Esophagus squamous epithelium (tissue), 5 donors: Measurements from ENCODE around the gene PRR36. TPM values are rescaled to one million over a fixed set of nuclear protein-coding genes. Genes with fewer than 3 reads are reported as not detected.

Experiments used
- DNase-seq: peaks from one replicate; lab custom pipeline; 2025; lab: John Stamatoyannopoulos, UW
- H3K27ac ChIP-seq, 4 donors: fragments of 200-600 bp; sonication (generic); one replicate each; pipeline ENCODE4 v1.5.1; 2016 to 2019; ENCODE audit warnings: mild to moderate bottlenecking in 1 of 4
- H3K27me3 ChIP-seq, 4 donors: fragments of 200-600 bp; sonication (generic); 1 replicate in 3 of 4; 2 replicates in 1 of 4; pipeline versions ENCODE4 v1.5.1 to v1.6.0; 2017 to 2021; ENCODE audit warnings: antibody characterized with exemption in 1 of 4
- H3K36me3 ChIP-seq, 3 donors: fragments of 200-600 bp; sonication (generic); one replicate each; pipeline ENCODE4 v1.5.1; 2016 to 2019
- H3K4me1 ChIP-seq, 3 donors: fragments of 200-600 bp; sonication (generic); one replicate each; pipeline ENCODE4 v1.5.1; 2017 to 2019
- H3K4me3 ChIP-seq, 4 donors: fragments of 200-600 bp; sonication (generic); 1 replicate in 3 of 4; 2 replicates in 1 of 4; pipeline ENCODE4 v1.5.1; 2016 to 2019; ENCODE audit warnings: mild to moderate bottlenecking in 2 of 4, moderate library complexity in 1 of 4
- H3K9me3 ChIP-seq, 3 donors: fragments of 200-600 bp; sonication (generic); one replicate each; pipeline ENCODE4 v1.5.1; 2016 to 2019
- CTCF ChIP-seq, 6 experiments: fragments of 450-650 bp in 4 of 6; fragments of 200-600 bp in 2 of 6; sonication (generic) in 2 of 6; IDR thresholded peaks; one replicate each; pipeline ENCODE4 v1.5.1; 2016 to 2019; ENCODE audit warnings: antibody characterized with exemption in 6 of 6, mild to moderate bottlenecking in 4 of 6, moderate library complexity in 4 of 6
- POLR2A ChIP-seq, 4 donors: fragments of 450-650 bp; IDR thresholded peaks; one replicate each; pipeline ENCODE4 v1.6.1; 2017; ENCODE audit warnings: antibody characterized with exemption in 4 of 4, mild to moderate bottlenecking in 4 of 4, moderate library complexity in 3 of 4
- WGBS, 2 donors: methylation state at CpG; one replicate each; pipeline ENCODE4 v1.1.5; 2018; 5-methylcytosine and 5-hydroxymethylcytosine counted together
- intact Hi-C: fragments of 100-400 bp; cut with DNase I; formaldehyde crosslinking; loops from one replicate; pipeline ENCODE4 v1.15.0; 2022
- total RNA-seq, 4 donors: library from RNA; depleted of rRNA; stranded (reverse); fragments of >200 nt; gene quantifications; one replicate each; pipeline ENCODE4 v1.1.0, GENCODE V29; 2016
- donor health status: DM: yes; HTN: yes; CAD: no.

PRR36 gene
- total RNA-seq, 4 donors from 2014 or later = 0.35 to 0.57 TPM; not detected in 2

DNA sequence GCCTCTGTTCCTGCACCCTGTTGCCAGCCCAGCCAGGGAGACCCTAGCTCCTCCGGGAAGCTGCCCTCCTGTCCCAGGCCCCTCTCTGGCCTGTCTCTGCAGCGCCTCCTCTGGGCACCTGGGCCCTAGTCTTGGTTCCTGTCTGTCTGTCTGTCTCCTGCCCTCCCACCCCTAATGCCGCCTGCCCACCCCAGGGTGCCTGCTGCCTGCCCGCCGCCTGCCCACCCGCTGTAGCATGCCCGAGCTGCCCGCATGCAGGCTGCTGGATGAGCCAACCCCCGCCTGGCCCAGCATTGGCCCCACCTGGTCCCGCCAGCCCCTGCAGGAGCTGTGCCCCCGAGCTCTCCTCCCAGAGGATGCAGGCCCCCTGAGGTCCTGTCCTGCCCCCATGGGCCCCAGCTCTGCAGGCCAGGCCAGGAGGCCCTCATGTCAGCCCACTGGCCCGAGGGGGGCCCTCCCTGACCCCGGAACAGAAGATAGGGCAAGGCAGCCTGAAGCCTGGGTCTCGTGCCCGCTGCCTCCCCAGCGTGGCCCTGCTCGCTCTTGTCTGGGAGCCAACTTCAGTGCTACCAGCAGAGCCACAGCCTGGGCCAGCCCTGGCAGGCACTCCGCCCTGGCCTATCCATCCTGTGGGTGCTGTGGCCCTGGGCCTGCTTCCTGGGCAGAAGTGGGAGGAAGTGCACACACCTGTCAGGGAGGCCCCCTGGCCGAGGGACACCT lies 34.7 kb upstream of the PRR36 start:
- peaks cover 0 to 9% (median 0%) of the 10 kb centered on the region in 4 donors for H3K27me3 ChIP-seq

GRCh38 chr19:7908078-7908699 lies 34.0 kb upstream of the PRR36 start:
- Histone ChIP-seq H3K36me3 (peaks cover 30 to 67% (median 40%) of the 10 kb centered on the region in 3 donors), H3K4me3 (no peak overlapping the region), H3K9me3 (no peaks in the 10 kb centered on the region), H3K27ac (no peak overlapping the region), H3K27me3 (peaks cover 0 to 2% (median 0%) of the 10 kb centered on the region in 4 donors), H3K4me1 (peaks cover 12 to 54% (median 34%) of the 10 kb centered on the region in 3 donors)
- WGBS, 2 donors = 76 to 82% methylated on average over 10 to 11 of the region's 14 CpGs
- no peak for DNase-seq
- intact Hi-C loops = loop anchor here (10.0 kb wide), 1 partner anchor 53 kb away; no protein-coding TSS in a partner anchor
- TF ChIP-seq POLR2A (IDR thresholded peaks at IDR 0.05) = no peak
- TF ChIP-seq CTCF (IDR thresholded peaks at IDR 0.05) = no peak

More for the DNA sequence above, 34.7 kb upstream of the PRR36 start:
- no peak for DNase-seq
- 47 to 75% methylated on average over 2 of the region's 19 CpGs for WGBS, 2 donors
- no peak overlapping the region for H3K27ac ChIP-seq
- peaks cover 12 to 53% (median 34%) of the 10 kb centered on the region in 3 donors for H3K4me1 ChIP-seq
- intact Hi-C loops = loop anchor here (10.0 kb wide), 1 partner anchor 54 kb away; no protein-coding TSS in a partner anchor
- H3K9me3 ChIP-seq = no peaks in the 10 kb centered on the region
- no peak overlapping the region for H3K4me3 ChIP-seq
- TF ChIP-seq POLR2A (IDR thresholded peaks at IDR 0.05) = no peak
- TF ChIP-seq CTCF (IDR thresholded peaks at IDR 0.05) = no peak
- H3K36me3 ChIP-seq = peaks cover 30 to 73% (median 40%) of the 10 kb centered on the region in 3 donors

- Histone ChIP-seq H3K36me3 (peaks cover 25 to 60% (median 36%) of the 10 kb centered on the region in 3 donors), H3K4me1 (peaks cover 19 to 60% (median 40%) of the 10 kb centered on the region in 3 donors), H3K4me3 (no peak overlapping the region), H3K9me3 (no peaks in the 10 kb centered on the region), H3K27ac (no peak overlapping the region), H3K27me3 (no peaks in the 10 kb centered on the region)
- 76 to 100% methylated on average over 2 of the region's 11 CpGs for WGBS, 2 donors
- intact Hi-C loops = loop anchor here (10.0 kb wide), 1 partner anchor 53 kb away; no protein-coding TSS in a partner anchor
- no peak for TF ChIP-seq CTCF (IDR thresholded peaks at IDR 0.05)
- no peak for TF ChIP-seq POLR2A (IDR thresholded peaks at IDR 0.05)
- DNase-seq = no peak
Measured at GRCh38 chr19:7907544-7907943, 33.4 kb upstream of the PRR36 start.

DNA sequence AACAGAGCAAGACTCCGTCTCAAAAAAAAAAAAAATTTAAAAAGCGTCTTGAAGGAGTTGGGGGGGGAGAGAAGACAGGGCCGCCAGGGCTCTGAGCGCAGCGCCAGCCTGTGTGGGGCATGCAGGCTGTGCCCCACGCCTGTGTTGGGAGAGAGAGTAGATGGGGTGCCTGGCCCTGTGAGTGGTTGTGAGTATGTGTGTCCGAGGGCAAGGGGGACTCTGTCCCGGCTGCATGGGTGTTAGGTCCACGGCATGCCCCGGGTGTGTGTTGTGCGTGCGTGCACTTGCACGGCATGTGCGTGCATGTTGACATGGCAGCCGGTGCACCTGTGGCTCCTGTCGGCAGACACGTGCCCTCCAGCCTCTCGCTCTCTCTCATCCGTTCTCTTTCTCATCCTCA lies 32.9 kb upstream of the PRR36 start:
- intact Hi-C loops = loop anchor here (10.0 kb wide), 1 partner anchor 52 kb away; no protein-coding TSS in a partner anchor
- no peaks in the 10 kb centered on the region for H3K27me3 ChIP-seq
- peaks cover 21 to 56% (median 32%) of the 10 kb centered on the region in 3 donors for H3K36me3 ChIP-seq
- H3K4me3 ChIP-seq = no peak overlapping the region
- no peak for TF ChIP-seq POLR2A (IDR thresholded peaks at IDR 0.05)
- TF ChIP-seq CTCF (IDR thresholded peaks at IDR 0.05) = no peak
- H3K9me3 ChIP-seq = no peaks in the 10 kb centered on the region
- H3K4me1 ChIP-seq = peaks cover 22 to 64% (median 44%) of the 10 kb centered on the region in 3 donors
- H3K27ac ChIP-seq = no peak overlapping the region
- 51 to 60% methylated on average over 19 of the region's 19 CpGs for WGBS, 2 donors
- DNase-seq = no peak

DNA sequence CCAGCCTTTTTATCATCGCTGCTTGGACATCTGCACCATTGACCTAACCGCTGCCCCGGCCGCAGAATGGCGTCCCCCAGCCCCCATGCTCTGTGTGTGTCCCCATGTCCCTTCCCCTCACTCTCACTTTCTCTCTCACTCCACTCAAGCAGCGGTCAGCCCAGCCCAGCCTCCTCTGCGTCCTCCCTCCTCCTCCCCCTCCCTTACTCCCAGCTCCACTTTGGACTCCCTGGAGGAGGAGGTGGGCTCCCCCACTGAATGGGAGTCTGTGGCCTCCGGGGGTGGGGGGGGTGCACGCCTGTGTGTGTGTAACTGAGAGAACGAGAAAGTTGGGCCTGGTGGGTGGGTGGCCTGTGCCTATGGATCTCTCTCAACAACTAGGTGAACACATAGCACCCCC lies 31.7 kb upstream of the PRR36 start:
- Histone ChIP-seq H3K27ac (no peak overlapping the region), H3K4me3 (no peak overlapping the region), H3K36me3 (peaks cover 10 to 43% (median 20%) of the 10 kb centered on the region in 3 donors), H3K9me3 (no peaks in the 10 kb centered on the region), H3K4me1 (peaks cover 28 to 77% (median 50%) of the 10 kb centered on the region in 3 donors), H3K27me3 (no peaks in the 10 kb centered on the region)
- 86 to 91% methylated on average over 6 to 9 of the region's 10 CpGs for WGBS, 2 donors
- intact Hi-C loops = loop anchor here (10.0 kb wide), 1 partner anchor 51 kb away; no protein-coding TSS in a partner anchor
- DNase-seq = no peak
- TF ChIP-seq POLR2A (IDR thresholded peaks at IDR 0.05) (no peak), CTCF (IDR thresholded peaks at IDR 0.05) (no peak)
